ENCODE measurements around the gene GFY. TPM values are rescaled to one million over a fixed set of nuclear protein-coding genes. Genes with fewer than 3 reads are reported as not detected.

The GFY gene
- total and polyA plus RNA-seq, 10 of the 15 experiments (the other 5 are each of a cell fraction or from before 2014, with no cell fraction given): 0.05 TPM; not detected in 9

DNA sequence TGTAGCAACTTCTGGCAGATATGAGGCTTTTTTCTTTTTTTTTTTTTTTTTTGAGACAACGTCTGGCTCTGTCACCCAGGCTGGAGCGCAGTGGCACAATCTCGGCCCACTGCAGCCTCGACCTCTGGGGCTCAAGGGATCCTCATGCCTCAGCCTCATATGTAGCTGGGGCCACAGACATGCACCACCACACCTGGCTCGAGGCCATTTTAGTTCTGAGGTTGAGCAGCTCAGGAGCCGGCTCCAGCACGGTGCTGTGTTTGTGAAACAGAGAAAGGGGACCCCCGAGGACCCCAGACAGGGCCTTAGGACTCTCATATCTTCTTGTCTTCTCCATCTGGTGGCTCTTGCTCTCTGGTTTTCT, 45.4 kb downstream of the GFY start:
- ATAC-seq (peak; percentile 1), FAIRE-seq (no peak), DNase-seq (ENCODE audit: low read depth, low spot score) (no peak)
- in situ Hi-C loops (cut with MboI) (no loop called here), intact Hi-C loops (cut with micrococcal nuclease; ENCODE audit: unreplicated experiment) (loop anchor here (1.0 to 5.0 kb wide), 5 partner anchors 19 to 244 kb away; partner anchors contain the start of gene PIH1D1)
- no peak for TF ChIP-seq RB1 (IDR thresholded peaks at IDR 0.05; ENCODE audit: borderline replicate concordance)
- Histone ChIP-seq H4K20me1 (ENCODE audit: control insufficient read depth, insufficient read depth) (no peaks in the 10 kb centered on the region), H3K9me3 (replicated peaks; ENCODE audit: control insufficient read depth, insufficient read depth, low read length) (no peaks in the 10 kb centered on the region), H3K4me3 (no peak overlapping the region), H2AFZ (ENCODE audit: control insufficient read depth, low read depth, low read length) (peak overlapping the region; percentile 81; the same call in 1 of the 2 replicates), H3K4me1 (ENCODE audit: control insufficient read depth, insufficient read depth, low read length) (peaks cover 42% of the 10 kb centered on the region), H3K9ac (ENCODE audit: control insufficient read depth, insufficient read depth, low read length) (peak overlapping the region; percentile 4; the same call in 1 of the 2 replicates), H3K27ac (ENCODE audit: control insufficient read depth, insufficient read depth) (peak overlapping the region; percentile 82), H3K36me3 (ENCODE audit: control insufficient read depth in 2 of 2, insufficient read depth in 2 of 2, low read length in 1 of 2) (peaks cover 1 to 2% of the 10 kb centered on the region in 2 experiments; a peak in 2 of 4 replicates), H3K79me2 (ENCODE audit: control insufficient read depth, insufficient read depth, low read length) (no peaks in the 10 kb centered on the region), H3K27me3 (replicated peaks in 1 of 2; ENCODE audit: control insufficient read depth in 2 of 2, insufficient read depth in 2 of 2, low read length in 1 of 2) (no peaks in the 10 kb centered on the region), H3K4me2 (ENCODE audit: control insufficient read depth, insufficient read depth) (peak overlapping the region; percentile 32)
- ChIA-PET RAD21 (ENCODE audit: unreplicated experiment) (interaction anchor here (0.7 to 6.0 kb wide), 18 partner anchors 16 to 373 kb away, joined by 3 to 90 read pairs (median 5); partner anchors contain the start of genes ALDH16A1, CD37, PIH1D1 and PRMT1), POLR2A (interaction anchor here (0.7 to 6.2 kb wide), 12 partner anchors 12 to 120 kb away, joined by 3 to 81 read pairs (median 5); partner anchors contain the start of genes ALDH16A1, PIH1D1 and RPL13A), SMC1A (ENCODE audit: uncharacterized antibody, unreplicated experiment) (interaction anchor here (0.9 to 3.2 kb wide), 15 partner anchors 15 to 243 kb away, joined by 3 to 53 read pairs (median 4); partner anchors contain the start of genes ALDH16A1 and PIH1D1), CTCF (interaction anchor here (0.6 to 5.9 kb wide), 31 partner anchors 8 to 244 kb away, joined by 3 to 68 read pairs (median 5); partner anchors contain the start of genes ALDH16A1 and PIH1D1)
- BruUV-seq (replicated peaks): no TSS peak
- WGBS (ENCODE audit: insufficient coverage, insufficient replicate concordance, low lambda C conversion rate, missing lambda C conversion rate): 16% methylated on average over 7 of the region's 8 CpGs

DNA sequence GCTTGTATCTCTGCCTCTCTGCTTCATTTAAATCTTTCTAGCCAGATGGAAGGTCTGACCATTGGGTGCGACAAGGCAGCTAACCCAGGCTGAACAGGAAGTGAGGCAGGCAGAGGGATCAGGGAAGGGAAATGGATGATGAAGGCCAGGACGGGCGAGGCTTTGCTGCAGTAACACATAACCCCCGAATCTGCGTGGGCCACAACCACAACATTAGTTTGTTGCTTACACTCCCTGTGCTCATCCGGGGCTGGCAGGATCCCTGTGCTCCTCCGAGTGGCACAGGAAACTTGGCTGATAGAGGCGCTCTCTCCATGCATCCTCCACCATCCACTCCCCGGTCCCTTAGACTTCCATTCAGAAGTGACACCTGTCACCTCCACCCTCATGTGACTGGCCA, 47.7 kb downstream of the GFY start:
- H3K4me3 ChIP-seq: no peak overlapping the region
- no peaks in the 10 kb centered on the region for H4K20me1 ChIP-seq (ENCODE audit: control insufficient read depth, insufficient read depth)
- POLR2A ChIA-PET: interaction anchor here (1.6 to 6.2 kb wide), 2 partner anchors 20 to 139 kb away, joined by 3 to 81 read pairs; partner anchors contain the start of genes ALDH16A1 and PIH1D1
- H3K9me3 ChIP-seq (replicated peaks; ENCODE audit: control insufficient read depth, insufficient read depth, low read length): no peaks in the 10 kb centered on the region
- peaks cover 42% of the 10 kb centered on the region for H3K4me1 ChIP-seq (ENCODE audit: control insufficient read depth, insufficient read depth, low read length)
- CTCF ChIA-PET: interaction anchor here (0.6 to 5.9 kb wide), 27 partner anchors 9 to 247 kb away, joined by 3 to 68 read pairs (median 5); partner anchors contain the start of genes ALDH16A1, CD37, PIH1D1 and RPS11
- no peak overlapping the region for H3K27ac ChIP-seq (ENCODE audit: control insufficient read depth, insufficient read depth)
- intact Hi-C loops (cut with micrococcal nuclease; ENCODE audit: unreplicated experiment) (loop anchor here (2.0 to 5.0 kb wide), 2 partner anchors 74 to 141 kb away; no protein-coding TSS in a partner anchor), in situ Hi-C loops (cut with MboI) (no loop called here)
- no peak overlapping the region for H3K9ac ChIP-seq (ENCODE audit: control insufficient read depth, insufficient read depth, low read length)
- no peak overlapping the region for H3K4me2 ChIP-seq (ENCODE audit: control insufficient read depth, insufficient read depth)
- BruUV-seq (replicated peaks): no TSS peak
- RAD21 ChIA-PET (ENCODE audit: unreplicated experiment): interaction anchor here (0.9 to 6.0 kb wide), 6 partner anchors 15 to 247 kb away, joined by 3 to 90 read pairs (median 4); partner anchors contain the start of genes ALDH16A1, PIH1D1 and RPL13A
- SMC1A ChIA-PET (ENCODE audit: uncharacterized antibody, unreplicated experiment): interaction anchor here (0.7 to 2.2 kb wide), 8 partner anchors 18 to 168 kb away, joined by 3 to 12 read pairs (median 4); partner anchors contain the start of genes PIH1D1 and RPS11
- no peak for FAIRE-seq
- H3K79me2 ChIP-seq (ENCODE audit: control insufficient read depth, insufficient read depth, low read length): no peaks in the 10 kb centered on the region
- H3K36me3 ChIP-seq (ENCODE audit: control insufficient read depth in 2 of 2, insufficient read depth in 2 of 2, low read length in 1 of 2): 0 out of 4 replicates have a peak, but pooled peaks cover 0 to 2% of the 10 kb centered on the region in 2 experiments
- 70% methylated on average over 9 of the region's 9 CpGs for WGBS (ENCODE audit: insufficient coverage, insufficient replicate concordance, low lambda C conversion rate, missing lambda C conversion rate)
- no peak for DNase-seq (ENCODE audit: low read depth, low spot score)
- ATAC-seq: no peak
- H3K27me3 ChIP-seq (replicated peaks in 1 of 2; ENCODE audit: control insufficient read depth in 2 of 2, insufficient read depth in 2 of 2, low read length in 1 of 2): no peaks in the 10 kb centered on the region
- H2AFZ ChIP-seq (ENCODE audit: control insufficient read depth, low read depth, low read length): no peak overlapping the region
- no peak for TF ChIP-seq IRF4 (IDR thresholded peaks at IDR 0.05; ENCODE audit: low read depth, low read length)
- no peak for TF ChIP-seq MTA3 (IDR thresholded peaks at IDR 0.05; ENCODE audit: borderline replicate concordance, low read length)
- no peak for TF ChIP-seq CBX3 (IDR thresholded peaks at IDR 0.05; ENCODE audit: borderline replicate concordance, low read depth)
- TF ChIP-seq ZBTB11 (CRISPR knock-in tag; IDR thresholded peaks at IDR 0.05): no peak
- TF ChIP-seq PRDM15 (CRISPR knock-in tag; IDR thresholded peaks at IDR 0.05): no peak
- no peak for TF ChIP-seq GABPA (IDR thresholded peaks at IDR 0.05; ENCODE audit: low read depth)

Measured in GM12878 (cell line).